Naive B cell (primary cell): ENCODE measurements around the gene ITGA2B. TPM values are rescaled to one million over a fixed set of nuclear protein-coding genes. Genes with fewer than 3 reads are reported as not detected.
"Not testable (repeated sequence)": the region's sequence is repeated elsewhere in the genome, so short reads cannot be mapped to it uniquely, and the experiment has no call there.

Source experiments
- ATAC-seq, 2 donors: fragments of 150-1000 bp; cut with Tn5 transposase; 2 replicates each; pipeline ENCODE4 v1.10.0; 2021; ENCODE audit warnings: low read depth in 2 of 2, mild to moderate bottlenecking in 2 of 2, moderate library complexity in 2 of 2
- DNase-seq: peaks from one replicate; pipeline ENCODE4 v3.0.0; 2022
- H3K27ac Mint-ChIP-seq, 6 donors: one replicate each; pipeline ENCODE4 v1.8.0; 2020 to 2022; ENCODE audit warnings: mild to moderate bottlenecking in 6 of 6, mixed read lengths in 6 of 6, moderate library complexity in 5 of 6, inconsistent platforms in 2 of 6
- H3K27me3 Mint-ChIP-seq, 3 donors: one replicate each; pipeline ENCODE4 v1.8.0; 2021 to 2022; ENCODE audit warnings: mixed read lengths in 3 of 3, mild to moderate bottlenecking in 1 of 3
- H3K36me3 Mint-ChIP-seq, 2 donors: one replicate each; pipeline ENCODE4 v1.8.0; 2020 to 2022; ENCODE audit warnings: mixed read lengths in 2 of 2, inconsistent platforms in 1 of 2, mild to moderate bottlenecking in 1 of 2
- H3K4me1 Mint-ChIP-seq, 3 donors: one replicate each; pipeline ENCODE4 v1.8.0; 2020 to 2022; ENCODE audit warnings: mixed read lengths in 3 of 3, inconsistent platforms in 1 of 3, mild to moderate bottlenecking in 1 of 3, moderate library complexity in 1 of 3
- H3K4me3 Mint-ChIP-seq, 8 donors: one replicate each; pipeline ENCODE4 v1.8.0; 2020 to 2022; ENCODE audit warnings: mild to moderate bottlenecking in 8 of 8, mixed read lengths in 8 of 8, moderate library complexity in 8 of 8, inconsistent platforms in 2 of 8
- H3K9me3 Mint-ChIP-seq, 7 donors: one replicate each; pipeline ENCODE4 v1.8.0; 2020 to 2022; ENCODE audit warnings: mixed read lengths in 7 of 7, mild to moderate bottlenecking in 5 of 7, inconsistent platforms in 2 of 7, moderate library complexity in 1 of 7
- polyA plus RNA-seq, 6 donors: library from polyadenylated mRNA; unstranded; fragments of 300-500 nt; fragmentation: Illumina TruSeq; gene quantifications; one replicate each; pipeline ENCODE4 v1.2.3, GENCODE V29; 2021; ENCODE audit warnings: low read depth in 6 of 6

The ITGA2B gene
- polyA plus RNA-seq, 6 donors from 2014 or later = 0.70 to 7.1 (median 5.1) TPM

- no peaks in the 10 kb centered on the region for H3K36me3 Mint-ChIP-seq
- H3K9me3 Mint-ChIP-seq = no peaks in the 10 kb centered on the region
- no peak overlapping the region for H3K27ac Mint-ChIP-seq
- H3K4me1 Mint-ChIP-seq = peaks cover 26 to 39% (median 33%) of the 10 kb centered on the region in 3 donors
- peaks cover 0 to 13% (median 0%) of the 10 kb centered on the region in 3 donors for H3K27me3 Mint-ChIP-seq
- ATAC-seq (no peak), DNase-seq (no peak)
- H3K4me3 Mint-ChIP-seq = peak overlapping the region in 6 of 8 donors; percentile 15 to 77 (median 66)
These were observed 37.3 kb downstream of the ITGA2B start for GRCh38 chr17:44351961-44352827.

- H3K36me3 Mint-ChIP-seq = no peaks in the 10 kb centered on the region
- H3K4me3 Mint-ChIP-seq = no peak overlapping the region
- peaks cover 30 to 47% (median 41%) of the 10 kb centered on the region in 3 donors for H3K4me1 Mint-ChIP-seq
- no peak for ATAC-seq
- H3K27ac Mint-ChIP-seq = no peak overlapping the region
- no peak for DNase-seq
- H3K9me3 Mint-ChIP-seq = no peaks in the 10 kb centered on the region
- peaks cover 0 to 13% (median 0%) of the 10 kb centered on the region in 3 donors for H3K27me3 Mint-ChIP-seq
These were observed 38.0 kb downstream of the ITGA2B start for GRCh38 chr17:44351464-44351863.

- H3K4me1 Mint-ChIP-seq = peaks cover 36 to 53% (median 47%) of the 10 kb centered on the region in 3 donors
- H3K9me3 Mint-ChIP-seq = no peaks in the 10 kb centered on the region
- peaks cover 0 to 13% (median 0%) of the 10 kb centered on the region in 3 donors for H3K27me3 Mint-ChIP-seq
- H3K4me3 Mint-ChIP-seq = peak overlapping the region in 1 of 8 donors; percentile 72
- H3K36me3 Mint-ChIP-seq = no peaks in the 10 kb centered on the region
- ATAC-seq (peak; percentile 28 to 45), DNase-seq (peak; percentile 71)
- H3K27ac Mint-ChIP-seq = peak overlapping the region in 5 of 6 donors; percentile 51 to 90 (median 70)
These were observed 38.7 kb downstream of the ITGA2B start for GRCh38 chr17:44350733-44351226.

GRCh38 chr17:44349553-44350070 is 39.8 kb downstream of the ITGA2B start:
- no peaks in the 10 kb centered on the region for H3K9me3 Mint-ChIP-seq
- peaks cover 46 to 59% (median 57%) of the 10 kb centered on the region in 3 donors for H3K4me1 Mint-ChIP-seq
- no peaks in the 10 kb centered on the region for H3K36me3 Mint-ChIP-seq
- DNase-seq = no peak
- no peak overlapping the region for H3K4me3 Mint-ChIP-seq
- peak overlapping the region in 2 of 6 donors; percentile 63 to 85 for H3K27ac Mint-ChIP-seq
- ATAC-seq = no peak
- peaks cover 0 to 6% (median 0%) of the 10 kb centered on the region in 3 donors for H3K27me3 Mint-ChIP-seq

- Mint-ChIP-seq H3K27me3 (peaks cover 0 to 7% (median 2%) of the 10 kb centered on the region in 3 donors), H3K4me1 (peaks cover 49 to 65% (median 64%) of the 10 kb centered on the region in 3 donors), H3K36me3 (no peaks in the 10 kb centered on the region), H3K9me3 (no peaks in the 10 kb centered on the region), H3K4me3 (peak overlapping the region in 4 of 8 donors; percentile 44 to 99 (median 80)), H3K27ac (peak overlapping the region in 5 of 6 donors; percentile 92 to 98 (median 95))
- DNase-seq (no peak), ATAC-seq (no peak)
These were observed 40.5 kb downstream of the ITGA2B start for GRCh38 chr17:44348988-44349364.

- peak overlapping the region; percentile 44 to 99 (median 84) for H3K4me3 Mint-ChIP-seq
- peak; percentile 83 for DNase-seq
- no peaks in the 10 kb centered on the region for H3K9me3 Mint-ChIP-seq
- H3K27me3 Mint-ChIP-seq = peaks cover 0 to 13% (median 7%) of the 10 kb centered on the region in 3 donors
- H3K4me1 Mint-ChIP-seq = peaks cover 51 to 67% (median 64%) of the 10 kb centered on the region in 3 donors
- peak overlapping the region; percentile 80 to 98 (median 95) for H3K27ac Mint-ChIP-seq
- no peaks in the 10 kb centered on the region for H3K36me3 Mint-ChIP-seq
- ATAC-seq = peak; percentile 67 to 69
These were observed 41.0 kb downstream of the ITGA2B start for GRCh38 chr17:44348234-44348987.

GRCh38 chr17:44347206-44348055 is 42.0 kb downstream of the ITGA2B start:
- not testable (repeated sequence) for DNase-seq, H3K36me3 Mint-ChIP-seq, H3K27me3 Mint-ChIP-seq, H3K9me3 Mint-ChIP-seq
- Mint-ChIP-seq H3K4me1 (peaks cover 47 to 62% (median 60%) of the 10 kb centered on the region in 3 donors), H3K27ac (peak overlapping the region; percentile 74 to 98 (median 93)), H3K4me3 (peak overlapping the region; percentile 49 to 99 (median 92))
- peak in 1 of 2 donors; percentile 5 for ATAC-seq

- peak overlapping the region; percentile 88 to 99 (median 96) for H3K4me3 Mint-ChIP-seq
- peaks cover 0 to 14% (median 7%) of the 10 kb centered on the region in 3 donors for H3K27me3 Mint-ChIP-seq
- DNase-seq (no peak), ATAC-seq (no peak)
- H3K27ac Mint-ChIP-seq = peak overlapping the region; percentile 83 to 98 (median 94)
- H3K4me1 Mint-ChIP-seq = peaks cover 47 to 62% (median 60%) of the 10 kb centered on the region in 3 donors
- H3K9me3 Mint-ChIP-seq = no peaks in the 10 kb centered on the region
- H3K36me3 Mint-ChIP-seq = no peaks in the 10 kb centered on the region
These were observed 43.2 kb downstream of the ITGA2B start for GRCh38 chr17:44346064-44346844.

- peak overlapping the region; percentile 83 to 98 (median 94) for H3K27ac Mint-ChIP-seq
- H3K9me3 Mint-ChIP-seq = no peaks in the 10 kb centered on the region
- peaks cover 47 to 58% (median 57%) of the 10 kb centered on the region in 3 donors for H3K4me1 Mint-ChIP-seq
- peaks cover 0 to 18% (median 7%) of the 10 kb centered on the region in 3 donors for H3K27me3 Mint-ChIP-seq
- H3K4me3 Mint-ChIP-seq = peak overlapping the region; percentile 88 to 99 (median 96)
- H3K36me3 Mint-ChIP-seq = no peaks in the 10 kb centered on the region
- DNase-seq (peak; percentile 80), ATAC-seq (peak; percentile 63 to 69)
These were observed 43.9 kb downstream of the ITGA2B start for GRCh38 chr17:44345454-44346026.

- H3K27ac Mint-ChIP-seq = peak within 1 kb of the TSS; percentile 83 to 98 (median 94)
- DNase-seq = peak; percentile 85
- peaks cover 45 to 57% (median 53%) of the 10 kb centered on the region in 3 donors for H3K4me1 Mint-ChIP-seq
- no peaks in the 10 kb centered on the region for H3K36me3 Mint-ChIP-seq
- no peaks in the 10 kb centered on the region for H3K9me3 Mint-ChIP-seq
- H3K27me3 Mint-ChIP-seq = peaks cover 0 to 18% (median 7%) of the 10 kb centered on the region in 3 donors
- peak; percentile 65 to 68 for ATAC-seq
- H3K4me3 Mint-ChIP-seq = peak within 1 kb of the TSS; percentile 88 to 99 (median 96)
These were observed 44.5 kb downstream of the ITGA2B start, which contains the start of gene GRN for GRCh38 chr17:44344939-44345453. Gene GRN, plus strand, starts transcription at chr17:44345302. Its CDS starts 3,863 bp downstream, at chr17:44349165.
